BJ (cell line): Measurements from ENCODE around the gene TIMP1. TPM values are rescaled to one million over a fixed set of nuclear protein-coding genes. Genes with fewer than 3 reads are reported as not detected.
A peak's percentile ranks its signal among the peaks of the same experiment; 100 is the strongest.

ENCODE experiments used
- CTCF ChIA-PET: fragments of 350-600 bp; formaldehyde crosslinking; extraction: SDS; loops from one replicate; lab custom pipeline; 2021; ENCODE audit warnings: antibody characterized with exemption, inconsistent platforms; lab: Yijun Ruan, JAX
- POLR2A ChIA-PET: fragments of 300-600 bp; sonication (Branson Sonifier 250); formaldehyde crosslinking; extraction: SDS; loops from one replicate; lab custom pipeline; 2021; ENCODE audit warnings: antibody characterized with exemption; lab: Charles Lee
- DNase-seq: peaks from one replicate; pipeline ENCODE4 v3.0.0-alpha.2; 2011; ENCODE audit warnings: low read depth
- H3K27me3 ChIP-seq: 2 replicates; pipeline ENCODE4 v1.6.0; 2011; ENCODE audit warnings: low read length; ENCODE audit not compliant: control insufficient read depth, insufficient read depth
- H3K36me3 ChIP-seq: 2 replicates; pipeline ENCODE4 v1.5.1; 2011; ENCODE audit warnings: low read length; ENCODE audit not compliant: control insufficient read depth, insufficient read depth
- H3K4me3 ChIP-seq: 2 replicates; pipeline ENCODE4 v1.5.1; 2011; ENCODE audit warnings: low read depth, mild to moderate bottlenecking, control low read depth, low read length
- polyA plus RNA-seq: library from polyadenylated mRNA; depleted of rRNA; stranded (reverse); fragments of >200 nt; gene quantifications from 2 replicates; pipeline ENCODE4 v1.2.3, GENCODE V29; 2011
- TF ChIP-seq, protein P1 (sequence below): IDR thresholded peaks from 2 replicates; pipeline ENCODE4 v1.5.1; 2011; ENCODE audit warnings: low read depth, mild to moderate bottlenecking, control low read depth, inconsistent platforms, low read length, moderate library complexity; ENCODE audit not compliant: insufficient read depth

The TIMP1 gene
- polyA plus RNA-seq, 1 experiment: 1,870 TPM

DNA sequence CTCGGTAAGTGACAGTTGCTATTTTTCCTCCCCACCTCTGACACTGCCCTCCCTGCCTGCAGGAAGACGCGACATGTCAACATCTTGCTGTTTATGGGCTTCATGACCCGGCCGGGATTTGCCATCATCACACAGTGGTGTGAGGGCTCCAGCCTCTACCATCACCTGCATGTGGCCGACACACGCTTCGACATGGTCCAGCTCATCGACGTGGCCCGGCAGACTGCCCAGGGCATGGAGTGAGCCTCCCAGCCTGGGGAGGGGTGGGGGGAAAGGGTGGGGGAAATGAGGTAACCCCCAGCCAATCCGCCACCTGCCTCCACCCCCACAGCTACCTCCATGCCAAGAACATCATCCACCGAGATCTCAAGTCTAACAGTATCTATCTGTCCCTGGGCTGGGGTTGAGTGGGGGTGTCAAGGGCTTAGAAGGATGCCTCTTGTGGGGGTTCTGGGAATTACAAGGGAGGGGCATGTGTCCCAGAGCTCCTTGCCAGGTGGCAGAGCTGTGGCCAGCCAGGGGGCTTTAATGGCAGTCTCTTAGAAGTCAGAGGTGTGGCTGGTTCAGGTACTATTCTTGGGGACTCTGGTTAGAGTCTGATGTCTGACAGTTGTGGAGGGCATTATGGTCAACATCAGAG lies 13.5 kb upstream of the TIMP1 start:
- no peak overlapping the region for H3K4me3 ChIP-seq
- CTCF ChIA-PET: no interaction called here
- POLR2A ChIA-PET: no interaction called here
- TF ChIP-seq, protein P1, sequence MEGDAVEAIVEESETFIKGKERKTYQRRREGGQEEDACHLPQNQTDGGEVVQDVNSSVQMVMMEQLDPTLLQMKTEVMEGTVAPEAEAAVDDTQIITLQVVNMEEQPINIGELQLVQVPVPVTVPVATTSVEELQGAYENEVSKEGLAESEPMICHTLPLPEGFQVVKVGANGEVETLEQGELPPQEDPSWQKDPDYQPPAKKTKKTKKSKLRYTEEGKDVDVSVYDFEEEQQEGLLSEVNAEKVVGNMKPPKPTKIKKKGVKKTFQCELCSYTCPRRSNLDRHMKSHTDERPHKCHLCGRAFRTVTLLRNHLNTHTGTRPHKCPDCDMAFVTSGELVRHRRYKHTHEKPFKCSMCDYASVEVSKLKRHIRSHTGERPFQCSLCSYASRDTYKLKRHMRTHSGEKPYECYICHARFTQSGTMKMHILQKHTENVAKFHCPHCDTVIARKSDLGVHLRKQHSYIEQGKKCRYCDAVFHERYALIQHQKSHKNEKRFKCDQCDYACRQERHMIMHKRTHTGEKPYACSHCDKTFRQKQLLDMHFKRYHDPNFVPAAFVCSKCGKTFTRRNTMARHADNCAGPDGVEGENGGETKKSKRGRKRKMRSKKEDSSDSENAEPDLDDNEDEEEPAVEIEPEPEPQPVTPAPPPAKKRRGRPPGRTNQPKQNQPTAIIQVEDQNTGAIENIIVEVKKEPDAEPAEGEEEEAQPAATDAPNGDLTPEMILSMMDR: peak; percentile 46
- DNase-seq: no peak
- H3K27me3 ChIP-seq: no peaks in the 10 kb centered on the region
- peaks cover 20% of the 10 kb centered on the region for H3K36me3 ChIP-seq

DNA sequence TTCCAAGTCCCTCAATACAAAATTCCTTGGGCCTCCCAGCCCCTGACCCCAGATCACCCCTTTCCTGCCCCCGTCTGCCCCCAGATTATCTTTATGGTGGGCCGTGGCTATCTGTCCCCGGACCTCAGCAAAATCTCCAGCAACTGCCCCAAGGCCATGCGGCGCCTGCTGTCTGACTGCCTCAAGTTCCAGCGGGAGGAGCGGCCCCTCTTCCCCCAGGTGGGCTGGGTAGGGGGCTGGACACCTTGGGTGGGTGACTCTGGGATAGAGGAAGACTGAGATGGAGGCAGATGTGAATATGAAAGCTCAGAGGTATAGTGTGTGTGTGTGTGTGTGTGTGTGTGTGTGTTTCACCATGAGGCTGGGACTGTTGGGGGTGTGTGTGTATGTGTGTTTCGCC lies 11.4 kb upstream of the TIMP1 start:
- CTCF ChIA-PET: no interaction called here
- POLR2A ChIA-PET: no interaction called here
- Histone ChIP-seq H3K4me3 (no peak overlapping the region), H3K27me3 (no peaks in the 10 kb centered on the region), H3K36me3 (peaks cover 15% of the 10 kb centered on the region)
- no peak for DNase-seq
- TF ChIP-seq, protein P1: no peak

DNA sequence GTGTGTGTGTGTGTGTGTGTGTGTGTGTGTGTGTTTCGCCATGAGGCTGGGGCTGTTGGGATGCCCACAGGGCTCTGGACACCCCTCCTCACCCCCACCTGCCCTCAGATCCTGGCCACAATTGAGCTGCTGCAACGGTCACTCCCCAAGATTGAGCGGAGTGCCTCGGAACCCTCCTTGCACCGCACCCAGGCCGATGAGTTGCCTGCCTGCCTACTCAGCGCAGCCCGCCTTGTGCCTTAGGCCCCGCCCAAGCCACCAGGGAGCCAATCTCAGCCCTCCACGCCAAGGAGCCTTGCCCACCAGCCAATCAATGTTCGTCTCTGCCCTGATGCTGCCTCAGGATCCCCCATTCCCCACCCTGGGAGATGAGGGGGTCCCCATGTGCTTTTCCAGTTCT lies 11.0 kb upstream of the TIMP1 start:
- Histone ChIP-seq H3K4me3 (no peak overlapping the region), H3K36me3 (peaks cover 15% of the 10 kb centered on the region), H3K27me3 (no peaks in the 10 kb centered on the region)
- TF ChIP-seq, protein P1: no peak
- CTCF ChIA-PET: no interaction called here
- DNase-seq: no peak
- POLR2A ChIA-PET: no interaction called here

DNA sequence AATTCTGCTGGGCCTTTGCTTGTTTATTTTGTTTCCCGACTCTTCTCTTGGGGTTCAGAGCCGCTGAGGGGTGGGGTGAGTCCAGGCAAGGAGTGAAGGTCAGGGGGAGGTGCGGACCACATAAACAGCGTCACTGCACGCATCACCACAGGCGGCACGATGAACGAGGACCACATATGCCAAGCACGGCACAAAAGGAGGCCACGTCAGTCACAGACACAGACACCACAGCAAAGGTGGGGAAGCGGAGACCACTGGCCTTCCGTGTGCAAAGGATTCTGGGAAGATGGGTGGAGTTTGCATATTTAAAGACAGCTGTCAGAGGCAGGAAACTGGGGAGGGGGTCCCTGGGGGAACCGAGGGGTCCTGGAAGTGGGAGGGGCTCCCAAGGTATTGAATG lies 10.3 kb upstream of the TIMP1 start:
- TF ChIP-seq, protein P1: no peak
- Histone ChIP-seq H3K27me3 (no peaks in the 10 kb centered on the region), H3K36me3 (peaks cover 13% of the 10 kb centered on the region), H3K4me3 (no peak overlapping the region)
- ChIA-PET CTCF (no interaction called here), POLR2A (no interaction called here)
- no peak for DNase-seq

DNA sequence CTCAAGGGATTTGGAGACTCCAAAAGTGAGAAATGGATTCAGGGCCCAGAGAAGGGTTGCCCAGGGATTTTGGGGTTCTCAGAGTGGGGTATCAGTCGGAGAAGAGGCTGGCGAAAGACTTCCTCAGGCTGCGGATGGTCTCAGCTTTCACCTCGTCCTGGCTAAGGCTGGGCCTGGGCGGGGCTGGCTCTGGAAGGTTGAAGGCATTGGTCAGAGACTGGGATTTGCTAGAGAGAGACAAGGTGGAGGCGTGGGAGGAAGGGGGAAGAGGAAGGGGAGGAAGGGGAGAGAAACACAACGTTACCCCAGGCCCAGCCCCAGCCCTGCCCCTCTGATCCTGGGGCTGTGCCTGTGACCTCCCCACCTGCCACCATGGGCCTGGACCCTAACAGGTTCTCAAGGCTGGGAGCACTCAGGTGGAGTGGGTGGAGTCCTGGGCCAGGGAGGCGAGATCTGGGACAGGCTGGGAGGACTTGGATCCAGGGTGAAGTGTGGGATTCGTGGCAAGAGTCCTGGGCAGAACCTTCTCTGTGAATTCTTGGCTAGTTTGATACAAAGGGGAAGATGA lies 9.4 kb upstream of the TIMP1 start:
- TF ChIP-seq, protein P1: no peak
- ChIA-PET POLR2A (interaction anchor here (0.5 kb wide), 1 partner anchor 11 kb away, joined by 12 read pairs; no protein-coding TSS in a partner anchor), CTCF (interaction anchor here (1.5 kb wide), 1 partner anchor 71 kb away, joined by 5 read pairs; no protein-coding TSS in a partner anchor)
- H3K36me3 ChIP-seq: peaks cover 9% of the 10 kb centered on the region
- H3K4me3 ChIP-seq: no peak overlapping the region
- no peak for DNase-seq
- H3K27me3 ChIP-seq: no peaks in the 10 kb centered on the region
